Suppressor macrophage (primary cell): ENCODE results near the gene TDRD7.

Experiments used
- DNase-seq, 4 experiments: peaks; one replicate each; pipeline ENCODE4 v3.0.0-alpha.2; 2020 to 2022

The TDRD7 gene

DNA sequence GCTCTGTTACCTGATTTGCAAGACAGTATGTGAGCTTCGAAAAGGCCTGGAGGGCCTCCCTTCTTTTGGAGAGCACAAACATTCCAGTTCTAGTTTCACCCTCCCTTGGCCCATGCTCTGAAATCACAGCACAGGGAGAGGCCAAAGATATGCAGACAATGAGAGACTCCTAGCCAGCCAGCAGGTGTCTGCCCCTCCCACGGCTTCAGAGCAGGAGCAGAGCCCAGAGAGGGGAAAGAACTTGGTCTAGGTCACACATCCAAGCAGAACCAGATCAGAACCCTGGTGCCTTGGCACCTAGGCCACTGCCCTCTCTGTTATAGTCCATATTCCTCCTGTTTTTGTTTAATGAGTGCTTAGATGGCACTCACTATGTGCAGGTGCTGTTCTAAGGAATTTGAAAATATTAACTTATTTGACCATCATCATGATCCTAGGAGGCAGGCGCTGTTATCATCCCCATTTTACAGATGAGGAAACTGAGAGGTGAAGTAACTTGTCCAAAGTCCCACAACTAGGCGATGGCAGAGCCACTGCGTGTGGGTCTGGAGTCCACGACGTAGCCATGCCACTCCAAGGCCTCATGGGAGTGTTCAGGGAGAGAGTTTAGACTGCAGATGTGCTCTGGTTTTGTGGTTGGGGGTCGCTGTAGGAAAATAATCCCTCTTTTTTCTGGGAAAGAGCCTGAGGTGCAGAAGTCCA lies 116.8 kb downstream of the TDRD7 start:
- no peak for DNase-seq

DNA sequence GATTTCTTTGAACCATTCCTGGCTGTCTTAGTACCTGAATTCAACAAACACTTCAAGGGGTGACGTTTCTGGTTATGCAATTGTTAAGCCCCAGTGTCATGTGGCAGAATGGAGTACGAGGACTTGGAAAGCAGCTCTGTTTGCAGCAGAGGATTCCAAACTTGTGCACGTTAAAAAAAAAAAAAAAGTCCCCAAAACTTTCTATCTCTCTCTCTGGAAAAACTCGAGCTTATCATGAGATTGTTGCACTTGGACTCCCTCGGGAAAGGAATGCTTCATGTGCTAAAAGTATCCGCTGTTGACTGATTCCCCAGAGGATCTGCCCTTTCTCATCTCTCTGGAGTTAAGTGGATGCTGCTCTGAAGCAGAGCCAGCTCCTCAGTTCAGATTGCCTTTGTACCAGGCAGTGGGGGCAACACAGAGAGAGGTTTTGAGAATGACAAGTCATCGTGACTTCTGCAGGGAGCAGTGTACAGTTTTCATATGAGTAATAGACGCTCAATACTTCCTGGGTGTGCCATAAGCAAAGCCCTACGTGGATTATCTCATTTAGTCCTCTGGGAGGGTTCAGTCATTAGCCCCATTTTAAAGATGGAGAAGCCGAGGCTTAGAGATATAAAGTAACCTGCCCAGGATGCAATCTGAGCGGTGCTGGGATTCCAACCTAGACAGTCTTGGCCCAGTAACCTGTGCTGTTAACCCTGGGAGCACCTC lies 117.6 kb downstream of the TDRD7 start:
- no peak for DNase-seq

DNA sequence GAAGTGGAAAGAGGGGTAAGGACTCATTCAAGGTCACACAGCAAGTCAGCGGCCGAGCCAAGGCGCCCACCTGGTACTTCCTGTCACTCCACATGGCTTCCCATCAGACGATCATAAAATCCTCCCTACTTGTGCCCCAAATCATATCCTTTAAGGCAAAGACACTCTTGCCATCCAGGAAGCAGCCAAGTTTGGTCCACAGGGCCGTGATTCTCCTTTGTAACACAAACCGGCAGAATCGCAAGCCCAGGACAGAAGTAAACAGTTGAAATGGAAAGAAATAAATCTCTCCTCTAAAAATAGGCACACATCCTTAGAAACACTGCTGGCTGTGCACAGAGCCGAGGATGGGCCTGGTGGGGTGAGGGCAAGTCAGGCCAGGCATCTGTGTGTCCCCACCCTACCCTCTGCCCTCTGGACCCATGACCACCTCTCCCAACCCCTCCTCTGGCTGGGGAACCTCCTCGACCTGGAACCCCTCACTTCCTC lies 120.0 kb downstream of the TDRD7 start:
- DNase-seq: no peak

DNA sequence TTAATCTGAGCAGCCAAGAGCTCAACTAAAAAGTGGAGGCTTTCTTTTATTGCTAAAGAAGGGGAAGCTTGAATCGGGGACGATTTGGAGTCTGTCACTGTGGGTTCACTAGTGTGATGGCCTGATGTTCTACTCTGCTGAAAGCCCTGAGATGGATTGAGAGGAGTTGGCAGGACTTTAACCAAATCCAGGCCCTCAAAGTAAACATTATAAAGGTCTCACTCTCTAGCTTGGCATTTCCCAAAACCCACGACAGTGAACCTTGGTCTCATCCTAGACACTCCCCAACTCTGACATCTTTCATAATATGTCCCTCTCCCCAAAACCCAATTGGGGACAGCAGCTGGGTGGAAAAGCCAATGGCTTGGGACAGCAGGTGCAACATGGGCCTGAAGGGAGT lies 122.3 kb downstream of the TDRD7 start:
- DNase-seq: no peak

DNA sequence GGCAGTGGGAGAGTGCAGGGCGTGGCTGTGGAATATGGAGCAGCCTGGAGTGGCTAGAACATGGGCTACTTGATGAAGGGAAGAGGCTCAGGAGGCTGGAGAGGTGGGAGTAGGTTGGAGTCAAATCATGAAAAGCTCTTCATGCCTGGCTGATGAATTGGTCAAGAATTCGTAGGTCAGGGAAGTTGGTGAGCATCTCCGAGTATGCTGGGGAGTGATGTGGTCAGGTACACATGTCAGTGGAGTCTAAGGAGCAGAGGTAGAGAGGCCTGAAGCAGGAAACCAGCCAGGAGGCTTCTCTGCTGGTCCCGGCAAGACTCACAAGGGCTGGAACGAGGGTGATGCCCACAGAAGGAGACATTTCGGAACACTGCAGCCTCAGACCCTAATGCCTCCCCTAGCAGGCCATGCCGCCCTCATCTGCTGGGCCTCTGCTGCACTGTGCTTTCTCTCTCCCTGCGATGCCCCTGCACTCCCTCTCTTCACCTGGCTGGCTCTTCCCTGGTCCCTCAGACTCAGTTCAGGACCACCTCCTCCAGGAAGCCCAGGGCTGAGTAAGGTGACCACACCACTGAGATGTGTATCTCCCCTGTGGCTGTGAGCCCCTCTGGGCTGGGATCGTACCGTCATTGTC lies 123.2 kb downstream of the TDRD7 start:
- DNase-seq: no peak

DNA sequence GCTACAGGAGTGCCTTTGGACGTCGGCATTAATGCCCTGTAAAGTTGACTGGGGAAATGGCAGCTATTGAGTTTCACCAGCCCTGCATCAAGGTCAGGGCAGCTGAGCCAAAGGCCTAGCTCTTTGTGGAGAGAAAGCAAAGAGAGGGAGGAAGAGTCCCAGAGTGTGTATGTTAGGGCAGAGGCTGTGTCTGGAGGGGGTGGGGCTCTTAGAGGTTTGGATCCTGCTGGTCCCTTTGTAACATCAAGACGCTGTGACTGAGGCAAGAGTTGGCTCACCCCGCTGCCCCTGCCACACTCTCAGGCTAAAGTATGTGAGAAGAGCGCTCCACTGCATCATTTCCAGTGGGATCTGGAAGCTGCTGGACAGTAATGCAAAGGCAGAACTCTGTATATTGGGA lies 123.9 kb downstream of the TDRD7 start:
- DNase-seq: no peak

DNA sequence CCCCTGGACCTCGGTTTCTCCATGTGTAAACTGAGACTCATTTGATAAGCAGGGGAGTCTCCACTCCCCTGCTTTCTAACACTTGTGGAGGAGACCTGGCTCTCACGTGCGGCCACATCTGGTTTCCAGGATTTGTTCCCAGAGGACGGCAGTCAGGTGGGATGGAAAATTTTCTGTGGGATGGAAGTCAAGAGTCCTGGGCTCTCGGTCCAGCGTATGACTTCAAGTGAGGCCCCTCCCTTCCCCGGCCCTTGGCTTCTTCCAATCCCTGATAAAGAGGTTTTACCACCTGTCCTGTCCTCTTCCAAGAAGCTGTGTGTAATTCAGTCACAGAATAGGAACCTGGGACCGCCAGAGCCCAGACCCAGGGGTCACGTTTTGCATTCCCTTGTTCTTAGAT lies 124.6 kb downstream of the TDRD7 start:
- no peak for DNase-seq

DNA sequence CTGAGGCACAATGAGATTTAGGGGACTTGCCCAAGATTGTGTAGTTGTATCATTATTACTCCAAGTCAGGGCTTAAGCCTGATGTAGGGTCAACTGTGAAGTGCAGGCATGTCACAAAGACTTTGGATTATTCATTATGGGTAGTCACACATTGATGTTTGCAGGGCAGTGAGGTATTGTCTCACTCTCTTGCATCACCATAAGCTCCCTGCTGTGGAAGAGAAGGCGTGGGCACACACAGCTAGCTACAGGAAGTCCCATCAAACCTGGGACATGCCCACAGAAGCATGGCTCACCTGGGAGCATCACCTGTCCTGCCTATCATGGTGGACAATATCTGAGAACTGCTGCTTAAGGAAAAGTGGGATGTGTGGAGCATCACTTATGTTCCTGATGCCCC lies 131.7 kb downstream of the TDRD7 start:
- peak in 1 of 4 experiments; percentile 13 for DNase-seq

DNA sequence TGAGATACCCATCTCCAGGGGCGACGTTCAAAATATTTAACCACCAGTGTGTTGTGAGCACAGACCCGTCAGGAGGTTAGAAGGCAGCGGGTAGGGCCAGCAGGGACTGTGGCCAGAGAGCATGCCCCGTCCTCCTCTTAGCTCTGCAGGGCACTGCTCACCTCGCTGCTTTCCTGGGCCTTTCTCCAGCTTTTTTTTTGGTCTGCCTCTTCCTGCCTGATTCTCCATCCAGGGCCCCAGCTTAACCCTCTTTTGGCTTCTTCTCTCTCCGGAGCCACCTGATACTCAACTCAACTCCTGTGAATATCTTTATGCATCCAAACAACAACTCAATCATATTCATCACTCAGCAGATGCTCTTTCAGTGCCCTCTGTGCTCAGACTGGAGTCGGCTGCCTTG lies 133.6 kb downstream of the TDRD7 start:
- DNase-seq: no peak
